ENCODE data around the gene RPL10. TPM values are rescaled to one million over a fixed set of nuclear protein-coding genes. Genes with fewer than 3 reads are reported as not detected.

The RPL10 gene
- total and polyA plus RNA-seq, 2 donors (not counting 3 experiments of a cell fraction or from before 2014, with no cell fraction given) = 2,493 to 7,586 TPM

DNA sequence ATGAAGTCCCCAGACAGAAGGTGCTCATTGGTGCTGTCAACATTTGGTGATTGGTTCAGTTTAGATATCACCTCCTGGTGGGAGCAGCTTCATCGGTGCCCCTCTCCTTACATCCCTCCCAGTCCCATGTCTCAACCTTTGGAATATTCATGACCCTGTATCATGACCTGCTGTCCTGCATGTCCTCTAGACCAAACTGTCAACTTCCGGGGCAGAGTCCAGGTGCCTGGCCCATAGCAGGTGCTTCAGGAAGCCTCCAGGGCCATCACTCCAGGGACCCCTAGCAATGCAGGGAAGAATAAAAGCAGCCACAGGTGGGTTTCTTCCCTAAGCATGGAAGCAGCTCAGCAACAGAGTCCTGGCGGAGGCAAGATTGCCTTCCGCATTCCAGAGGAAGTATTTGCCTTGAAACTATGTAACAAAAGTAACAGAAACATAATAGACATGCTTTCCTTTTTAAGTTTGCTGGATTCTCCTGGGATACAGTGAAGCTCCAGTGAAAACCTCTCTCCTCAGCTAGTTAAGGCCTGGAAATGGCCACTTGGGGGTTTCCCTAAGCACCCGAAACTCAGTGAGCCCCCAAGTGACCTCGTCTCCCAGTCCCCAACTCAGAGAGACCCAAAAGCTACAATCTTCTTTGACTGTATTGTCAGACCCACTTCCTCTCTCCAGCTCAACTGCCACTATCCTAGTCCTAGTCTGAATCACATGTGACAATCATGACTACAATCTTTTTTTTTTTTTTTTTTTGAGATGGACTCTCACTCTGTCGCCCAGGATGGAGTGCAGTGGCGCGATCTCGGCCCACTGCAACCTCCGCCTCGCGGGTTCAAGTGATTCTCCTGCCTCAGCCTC lies 29.0 kb downstream of the RPL10 start:
- no peak overlapping the region for H3K9ac ChIP-seq (replicated peaks; ENCODE audit: extremely low read depth, insufficient read depth, low read length)
- no peaks in the 10 kb centered on the region for H3K27me3 ChIP-seq (ENCODE audit: control insufficient read depth in 2 of 2, insufficient read depth in 2 of 2, low read length in 2 of 2)
- H3K36me3 ChIP-seq (ENCODE audit: control insufficient read depth in 2 of 2, extremely low read depth in 1 of 2, insufficient read depth in 2 of 2, low read length in 2 of 2) = peaks cover 2 to 5% of the 10 kb centered on the region in 2 experiments
- H3K27ac ChIP-seq (ENCODE audit: insufficient read depth, low read depth, low read length) = peak overlapping the region; percentile 43
- no peaks in the 10 kb centered on the region for H4K20me1 ChIP-seq (replicated peaks; ENCODE audit: control insufficient read depth, extremely low read depth, insufficient read depth, low read length)
- BruUV-seq (replicated peaks) = no TSS peak
- no peaks in the 10 kb centered on the region for H3K9me3 ChIP-seq (replicated peaks; ENCODE audit: control insufficient read depth, insufficient read depth, low read length)
- no peak for DNase-seq (ENCODE audit: low read depth, low spot score)
- no peak overlapping the region for H2AFZ ChIP-seq (ENCODE audit: low read depth, low read length)
- intact Hi-C loops (cut with micrococcal nuclease) = loop anchor here (5.0 kb wide), 1 partner anchor 90 kb away; the partner anchor contains the start of gene FAM3A
- peaks cover 28% of the 10 kb centered on the region for H3K4me1 ChIP-seq (ENCODE audit: control insufficient read depth, extremely low read depth, insufficient read depth, low read length)
- no peaks in the 10 kb centered on the region for H3K9me1 ChIP-seq (replicated peaks; ENCODE audit: control insufficient read depth, extremely low read depth, insufficient read depth, low read length)
- CTCF ChIA-PET = interaction anchor here (1.1 to 1.2 kb wide), 2 partner anchors 14 to 29 kb away, joined by 3 to 5 read pairs; partner anchors contain the start of gene RPL10
- H3K4me3 ChIP-seq (replicated peaks in 1 of 3; ENCODE audit: insufficient read depth in 1 of 3, low read depth in 1 of 3, low read length in 3 of 3) = no peak overlapping the region
- POLR2A ChIA-PET = no interaction called here
- H3K79me2 ChIP-seq (ENCODE audit: control insufficient read depth, insufficient read depth, low read length) = peaks cover 23% of the 10 kb centered on the region
- no peak overlapping the region for H3K4me2 ChIP-seq (ENCODE audit: insufficient read depth, low read length)
- dilution Hi-C loops (cut with MboI; ENCODE audit: extremely low pct_ligation_motif_present, low sequenced_read_pairs) = no loop called here
- TF ChIP-seq POLR2A (IDR thresholded peaks at IDR 0.05; ENCODE audit: low read depth, low read length) = no peak
- no peak for TF ChIP-seq MYC (IDR thresholded peaks at IDR 0.05; ENCODE audit: low read depth, low read length)
- no peak for TF ChIP-seq EZH2 (IDR thresholded peaks at IDR 0.05; ENCODE audit: borderline replicate concordance, low read depth, low read length, severe bottlenecking)
- TF ChIP-seq, protein P1, sequence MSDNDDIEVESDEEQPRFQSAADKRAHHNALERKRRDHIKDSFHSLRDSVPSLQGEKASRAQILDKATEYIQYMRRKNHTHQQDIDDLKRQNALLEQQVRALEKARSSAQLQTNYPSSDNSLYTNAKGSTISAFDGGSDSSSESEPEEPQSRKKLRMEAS (IDR thresholded peaks at IDR 0.05; ENCODE audit: insufficient read depth, insufficient read length) = no peak
- TF ChIP-seq POLR2AphosphoS5 (IDR thresholded peaks at IDR 0.05; ENCODE audit: insufficient read depth, low read depth, low read length) = no peak
- TF ChIP-seq, protein P2, sequence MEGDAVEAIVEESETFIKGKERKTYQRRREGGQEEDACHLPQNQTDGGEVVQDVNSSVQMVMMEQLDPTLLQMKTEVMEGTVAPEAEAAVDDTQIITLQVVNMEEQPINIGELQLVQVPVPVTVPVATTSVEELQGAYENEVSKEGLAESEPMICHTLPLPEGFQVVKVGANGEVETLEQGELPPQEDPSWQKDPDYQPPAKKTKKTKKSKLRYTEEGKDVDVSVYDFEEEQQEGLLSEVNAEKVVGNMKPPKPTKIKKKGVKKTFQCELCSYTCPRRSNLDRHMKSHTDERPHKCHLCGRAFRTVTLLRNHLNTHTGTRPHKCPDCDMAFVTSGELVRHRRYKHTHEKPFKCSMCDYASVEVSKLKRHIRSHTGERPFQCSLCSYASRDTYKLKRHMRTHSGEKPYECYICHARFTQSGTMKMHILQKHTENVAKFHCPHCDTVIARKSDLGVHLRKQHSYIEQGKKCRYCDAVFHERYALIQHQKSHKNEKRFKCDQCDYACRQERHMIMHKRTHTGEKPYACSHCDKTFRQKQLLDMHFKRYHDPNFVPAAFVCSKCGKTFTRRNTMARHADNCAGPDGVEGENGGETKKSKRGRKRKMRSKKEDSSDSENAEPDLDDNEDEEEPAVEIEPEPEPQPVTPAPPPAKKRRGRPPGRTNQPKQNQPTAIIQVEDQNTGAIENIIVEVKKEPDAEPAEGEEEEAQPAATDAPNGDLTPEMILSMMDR (IDR thresholded peaks at IDR 0.05; ENCODE audit: extremely low read depth in 1 of 2, insufficient read depth in 1 of 2, low read depth in 1 of 2, low read length in 2 of 2) = no peak
- TF ChIP-seq JUN (IDR thresholded peaks at IDR 0.05; ENCODE audit: borderline replicate concordance, insufficient read depth, insufficient read length, low read depth) = no peak
- no peak for TF ChIP-seq GATA2 (IDR thresholded peaks at IDR 0.05; ENCODE audit: insufficient read depth, insufficient read length, low read depth, low read length)
- TF ChIP-seq FOS (IDR thresholded peaks at IDR 0.05; ENCODE audit: borderline replicate concordance, insufficient read depth, low read length) = no peak
- peak; percentile 73 for FAIRE-seq

Data from endothelial cell of umbilical vein (primary cell).